PC-9 (cell line): ENCODE data around the gene SHFL.

Experiments
- EZH2 ChIP-seq: fragments of 200-600 bp; sonication (generic); IDR thresholded peaks from 2 replicates; pipeline ENCODE4 v1.8.0; 2017; ENCODE audit warnings: antibody characterized with exemption, low read depth
- TF ChIP-seq, protein P1 (sequence below): fragments of 200-600 bp; sonication (generic); conservative IDR thresholded peaks from 2 replicates; pipeline ENCODE4 v1.6.1; 2017; ENCODE audit warnings: mixed run types, antibody characterized with exemption, mild to moderate bottlenecking, moderate library complexity

DNA sequence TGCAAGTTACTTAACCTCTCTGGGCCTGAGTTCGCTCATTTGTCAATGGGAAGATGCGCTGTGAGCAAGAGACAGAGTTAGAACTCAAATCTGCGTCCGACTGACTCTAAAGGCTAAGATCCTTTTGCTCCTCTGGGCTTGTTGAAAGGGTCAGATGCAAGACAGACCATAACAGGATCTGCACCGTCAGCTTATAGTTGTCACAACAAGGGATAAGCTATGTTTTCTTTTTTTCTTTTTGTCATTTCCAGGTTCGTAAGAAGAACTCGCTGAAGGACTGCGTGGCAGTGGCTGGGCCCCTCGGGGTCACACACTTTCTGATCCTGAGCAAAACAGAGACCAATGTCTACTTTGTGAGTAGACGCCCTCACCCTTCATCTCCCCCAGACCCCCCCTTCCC lies 21.1 kb downstream of the SHFL start:
- TF ChIP-seq, protein P1, sequence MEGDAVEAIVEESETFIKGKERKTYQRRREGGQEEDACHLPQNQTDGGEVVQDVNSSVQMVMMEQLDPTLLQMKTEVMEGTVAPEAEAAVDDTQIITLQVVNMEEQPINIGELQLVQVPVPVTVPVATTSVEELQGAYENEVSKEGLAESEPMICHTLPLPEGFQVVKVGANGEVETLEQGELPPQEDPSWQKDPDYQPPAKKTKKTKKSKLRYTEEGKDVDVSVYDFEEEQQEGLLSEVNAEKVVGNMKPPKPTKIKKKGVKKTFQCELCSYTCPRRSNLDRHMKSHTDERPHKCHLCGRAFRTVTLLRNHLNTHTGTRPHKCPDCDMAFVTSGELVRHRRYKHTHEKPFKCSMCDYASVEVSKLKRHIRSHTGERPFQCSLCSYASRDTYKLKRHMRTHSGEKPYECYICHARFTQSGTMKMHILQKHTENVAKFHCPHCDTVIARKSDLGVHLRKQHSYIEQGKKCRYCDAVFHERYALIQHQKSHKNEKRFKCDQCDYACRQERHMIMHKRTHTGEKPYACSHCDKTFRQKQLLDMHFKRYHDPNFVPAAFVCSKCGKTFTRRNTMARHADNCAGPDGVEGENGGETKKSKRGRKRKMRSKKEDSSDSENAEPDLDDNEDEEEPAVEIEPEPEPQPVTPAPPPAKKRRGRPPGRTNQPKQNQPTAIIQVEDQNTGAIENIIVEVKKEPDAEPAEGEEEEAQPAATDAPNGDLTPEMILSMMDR: no peak
- no peak for TF ChIP-seq EZH2
